ENCODE measurements around the gene CNOT4. TPM values are rescaled to one million over a fixed set of nuclear protein-coding genes. Genes with fewer than 3 reads are reported as not detected.

Gene CNOT4
- polyA plus RNA-seq, 2 of the 4 experiments (the other 2 are of a cell fraction), result 10.0 to 16.4 TPM

- no peak for DNase-seq (ENCODE audit: low read depth in 1 of 2, low spot score in 1 of 2)
- POLR2A ChIA-PET, result no interaction called here
- Histone ChIP-seq H3K4me1 (0 out of 3 replicates have a peak, but pooled peaks cover under 1% of the 10 kb centered on the region), H3K4me3 (no peak overlapping the region), H3K4me2 (no peak overlapping the region), H3K9me3 (no peaks in the 10 kb centered on the region), H3K27ac (no peak overlapping the region)
- CTCF ChIA-PET, result no interaction called here
- WGBS (ENCODE audit: missing lambda C conversion rate), result 92% methylated on average over 4 of the region's 4 CpGs
- TF ChIP-seq CTCF (IDR thresholded peaks at IDR 0.05), result no peak
- TF ChIP-seq FOXS1 (CRISPR knock-in tag; IDR thresholded peaks at IDR 0.05), result no peak
- no peak for TF ChIP-seq ESRRA (IDR thresholded peaks at IDR 0.05; ENCODE audit: borderline replicate concordance, low read length)
- TF ChIP-seq HEYL (CRISPR knock-in tag; IDR thresholded peaks at IDR 0.05), result no peak
- ATAC-seq, result no peak
- no peak for FAIRE-seq
These were observed 75.9 kb downstream of the CNOT4 start for GRCh38 chr7:135434047-135434446.

GRCh38 chr7:135430626-135431025 is 79.3 kb downstream of the CNOT4 start:
- Histone ChIP-seq H3K9me3 (no peaks in the 10 kb centered on the region), H3K4me2 (no peak overlapping the region), H3K4me1 (peaks cover 8% of the 10 kb centered on the region; the same call in 1 of the 3 replicates), H3K4me3 (no peak overlapping the region), H3K27ac (no peak overlapping the region)
- no peak for ATAC-seq
- ChIA-PET POLR2A (no interaction called here), CTCF (no interaction called here)
- no peak for FAIRE-seq
- DNase-seq (ENCODE audit: low read depth in 1 of 2, low spot score in 1 of 2), result no peak
- TF ChIP-seq E2F6 (IDR thresholded peaks at IDR 0.05; ENCODE audit: borderline replicate concordance, low read depth) (no peak), PBX3 (IDR thresholded peaks at IDR 0.05) (no peak), CBX8 (IDR thresholded peaks at IDR 0.05) (no peak), MAFK (IDR thresholded peaks at IDR 0.05; ENCODE audit: partially characterized antibody) (peak; percentile 48), ESRRA (IDR thresholded peaks at IDR 0.05; ENCODE audit: borderline replicate concordance, low read length) (no peak)
- 96% methylated on average over 1 of the region's 1 CpG for WGBS (ENCODE audit: missing lambda C conversion rate)

GRCh38 chr7:135428879-135429278 is 81.0 kb downstream of the CNOT4 start:
- Histone ChIP-seq H3K4me1 (peaks cover 8% of the 10 kb centered on the region; the same call in 1 of the 3 replicates), H3K4me2 (no peak overlapping the region), H3K4me3 (no peak overlapping the region), H3K27ac (no peak overlapping the region), H3K9me3 (no peaks in the 10 kb centered on the region)
- TF ChIP-seq USF2 (IDR thresholded peaks at IDR 0.05), result no peak
- no peak for TF ChIP-seq FOSB (CRISPR knock-in tag; IDR thresholded peaks at IDR 0.05)
- no peak for TF ChIP-seq EHF (CRISPR knock-in tag; IDR thresholded peaks at IDR 0.05)
- TF ChIP-seq FOXS1 (CRISPR knock-in tag; IDR thresholded peaks at IDR 0.05), result no peak
- no peak for TF ChIP-seq MYC (IDR thresholded peaks at IDR 0.05; ENCODE audit: borderline replicate concordance, low read length)
- TF ChIP-seq BHLHE40 (IDR thresholded peaks at IDR 0.05; ENCODE audit: low read depth, low read length), result no peak
- TF ChIP-seq GATA3 (IDR thresholded peaks at IDR 0.05; ENCODE audit: borderline replicate concordance), result no peak
- TF ChIP-seq CHD4 (IDR thresholded peaks at IDR 0.05; ENCODE audit: borderline replicate concordance), result no peak
- TF ChIP-seq MAX (IDR thresholded peaks at IDR 0.05), result no peak
- TF ChIP-seq RCOR1 (IDR thresholded peaks at IDR 0.05; ENCODE audit: low read depth, low read length), result no peak
- TF ChIP-seq FOSL2 (IDR thresholded peaks at IDR 0.05), result no peak
- no peak for TF ChIP-seq FOSL2 (CRISPR knock-in tag; IDR thresholded peaks at IDR 0.05)
- no peak for TF ChIP-seq HOXB13 (CRISPR knock-in tag; IDR thresholded peaks at IDR 0.05; ENCODE audit: low read depth)
- TF ChIP-seq CTCF (IDR thresholded peaks at IDR 0.05), result no peak
- no peak for TF ChIP-seq CBX8 (IDR thresholded peaks at IDR 0.05)
- no peak for TF ChIP-seq MAFK (IDR thresholded peaks at IDR 0.05; ENCODE audit: partially characterized antibody)
- no peak for TF ChIP-seq POLR2A (IDR thresholded peaks at IDR 0.05; ENCODE audit: low read length)
- TF ChIP-seq E2F6 (IDR thresholded peaks at IDR 0.05; ENCODE audit: borderline replicate concordance, low read depth), result no peak
- ChIA-PET CTCF (no interaction called here), POLR2A (no interaction called here)
- DNase-seq (ENCODE audit: low read depth in 1 of 2, low spot score in 1 of 2) (no peak), FAIRE-seq (no peak), ATAC-seq (no peak)
- 75% methylated on average over 1 of the region's 1 CpG for WGBS (ENCODE audit: missing lambda C conversion rate)
